HCT116 (cell line): ENCODE measurements around the gene LSS. TPM values are rescaled to one million over a fixed set of nuclear protein-coding genes. Genes with fewer than 3 reads are reported as not detected.

Source experiments
- ATAC-seq: fragments of 200-7000 bp; cut with Tn5 transposase; 2 replicates; pipeline ENCODE4 v1.9.1; 2020; ENCODE audit warnings: mild to moderate bottlenecking, moderate library complexity
- BruUV-seq: library from RNA; stranded (reverse); fragments of 400-500 nt; replicated peaks from 2 replicates; lab custom pipeline; 2021; lab: Mats Ljungman, UMichigan
- CTCF ChIA-PET: fragments of 300-600 bp; sonication (Branson Sonifier 250); formaldehyde crosslinking; loops from one replicate; lab custom pipeline; 2021; ENCODE audit warnings: antibody characterized with exemption; lab: Charles Lee
- POLR2A ChIA-PET: fragments of 300-600, 350-600 bp; sonication (Branson Sonifier 250); formaldehyde crosslinking; loops from one replicate; lab custom pipeline; 2021; ENCODE audit warnings: antibody characterized with exemption; lab: Charles Lee
- RAD21 ChIA-PET, 2 experiments: fragments of 300-600 bp; sonication (Branson Sonifier 250); formaldehyde crosslinking; loops; one replicate each; lab custom pipeline; 2023; ENCODE audit warnings: low total read pairs in 2 of 2; ENCODE audit not compliant: uncharacterized antibody in 2 of 2, unreplicated experiment in 2 of 2, low non-redundant PET in 1 of 2; lab: Charles Lee
- DNase-seq: peaks from one replicate; pipeline ENCODE4 v3.0.0-alpha.2; 2010; ENCODE audit warnings: low read depth, low spot score
- H2AFZ ChIP-seq: fragments of 200-600 bp; shearing (Covaris generic), sonication (generic); 2 replicates; pipeline ENCODE4 v1.6.1; 2017; ENCODE audit warnings: low read depth, mixed run types, mixed read lengths, antibody characterized with exemption, low read length; ENCODE audit not compliant: poor library complexity, severe bottlenecking
- H3K27ac ChIP-seq: 2 replicates; pipeline ENCODE4 v1.5.1; 2012; ENCODE audit warnings: low read depth, low read length
- H3K27me3 ChIP-seq: fragments of 200-600 bp; sonication (generic); 2 replicates; pipeline ENCODE4 v1.6.1; 2016; ENCODE audit warnings: mixed run types, low read length, mixed read lengths; ENCODE audit not compliant: insufficient read depth
- H3K36me3 ChIP-seq, 2 experiments: fragments of 200-500 bp in 1 of 2; fragments of 200-600 bp in 1 of 2; sonication (Bioruptor generic) in 1 of 2; sonication (generic) in 1 of 2; 2 replicates each; pipeline versions ENCODE4 v1.5.1 to v1.6.1; 2014 to 2016; ENCODE audit warnings: low read length in 2 of 2, inconsistent platforms in 1 of 2, mixed read lengths in 1 of 2, mixed run types in 1 of 2; ENCODE audit not compliant: insufficient read depth in 2 of 2, control insufficient read depth in 1 of 2
- H3K4me1 ChIP-seq, 2 experiments: fragments of 200-600 bp in 1 of 2; sonication (generic) in 1 of 2; 2 replicates each; pipeline versions ENCODE4 v1.5.1 to v1.6.1; 2012 to 2017; ENCODE audit warnings: low read length in 2 of 2, inconsistent platforms in 1 of 2, mild to moderate bottlenecking in 1 of 2, mixed read lengths in 1 of 2, mixed run types in 1 of 2, moderate library complexity in 1 of 2; ENCODE audit not compliant: insufficient read depth in 2 of 2, control insufficient read depth in 1 of 2
- H3K4me2 ChIP-seq: fragments of 200-600 bp; sonication (generic); 2 replicates; pipeline ENCODE4 v1.6.1; 2017; ENCODE audit warnings: mixed run types, low read length, mixed read lengths
- H3K4me3 ChIP-seq, 2 experiments: fragments of 200-600 bp in 1 of 2; sonication (generic) in 1 of 2; replicated peaks in 1 of 2; 2 replicates each; pipeline ENCODE4 v1.5.1; 2011 to 2016; ENCODE audit warnings: low read length in 2 of 2, control low read depth in 1 of 2, low read depth in 1 of 2, mild to moderate bottlenecking in 1 of 2, mixed read lengths in 1 of 2, mixed run types in 1 of 2
- H3K79me2 ChIP-seq: fragments of 200-600 bp; sonication (generic); 2 replicates; pipeline ENCODE4 v1.6.1; 2017; ENCODE audit warnings: mild to moderate bottlenecking, mixed run types, low read length, moderate library complexity, mixed read lengths; ENCODE audit not compliant: insufficient read depth
- H3K9ac ChIP-seq: fragments of 200-600 bp; sonication (generic); 2 replicates; pipeline ENCODE4 v1.6.1; 2016; ENCODE audit warnings: low read length, mixed read lengths
- H3K9me2 ChIP-seq: fragments of 200-600 bp; sonication (generic), shearing (Covaris generic); 2 replicates; pipeline ENCODE4 v1.6.1; 2017; ENCODE audit warnings: mixed run types, mild to moderate bottlenecking, moderate library complexity; ENCODE audit not compliant: insufficient read depth
- H3K9me3 ChIP-seq, 2 experiments: fragments of 200-500 bp in 1 of 2; fragments of 200-600 bp in 1 of 2; sonication (Bioruptor generic) in 1 of 2; sonication (generic) in 1 of 2; 2 replicates each; pipeline ENCODE4 v1.6.1; 2014 to 2017; ENCODE audit warnings: low read length in 2 of 2, mixed read lengths in 2 of 2, inconsistent platforms in 1 of 2, low read depth in 1 of 2, mild to moderate bottlenecking in 1 of 2, mixed run types in 1 of 2, moderate library complexity in 1 of 2; ENCODE audit not compliant: control insufficient read depth in 1 of 2, insufficient read depth in 1 of 2
- H4K20me1 ChIP-seq: fragments of 200-600 bp; sonication (generic), shearing (Covaris generic); 2 replicates; pipeline ENCODE4 v1.6.1; 2017; ENCODE audit warnings: mixed run types, mild to moderate bottlenecking, moderate library complexity; ENCODE audit not compliant: insufficient read depth
- CBX3 ChIP-seq: IDR thresholded peaks from 2 replicates; pipeline ENCODE4 v1.6.1; 2012; ENCODE audit warnings: low read depth
- EGR1 ChIP-seq: IDR thresholded peaks from 2 replicates; pipeline ENCODE4 v1.6.1; 2012; ENCODE audit warnings: low read depth
- EZH2phosphoT487 ChIP-seq: fragments of 200-600 bp; IDR thresholded peaks from 2 replicates; pipeline ENCODE4 v1.6.1; 2018; ENCODE audit warnings: antibody characterized with exemption, borderline replicate concordance
- JUND ChIP-seq: IDR thresholded peaks from 2 replicates; pipeline ENCODE4 v1.6.1; 2012
- RAD21 ChIP-seq: IDR thresholded peaks from 2 replicates; pipeline ENCODE4 v1.6.1; 2012; ENCODE audit warnings: low read depth, mild to moderate bottlenecking
- SIN3A ChIP-seq: IDR thresholded peaks from 2 replicates; pipeline ENCODE4 v1.6.1; 2012; ENCODE audit warnings: low read depth
- SP1 ChIP-seq: IDR thresholded peaks from 2 replicates; pipeline ENCODE4 v1.6.1; 2012; ENCODE audit warnings: low read depth
- SRF ChIP-seq: IDR thresholded peaks from 2 replicates; pipeline ENCODE4 v1.6.1; 2012; ENCODE audit warnings: low read depth
- TCF7L2 ChIP-seq: IDR thresholded peaks from 2 replicates; pipeline ENCODE4 v1.7.0; 2011; ENCODE audit warnings: borderline replicate concordance, inconsistent platforms; ENCODE audit not compliant: insufficient read depth, insufficient read length; ENCODE audit errors: extremely low read depth
- YY1 ChIP-seq: IDR thresholded peaks from 2 replicates; pipeline ENCODE4 v1.6.1; 2011; ENCODE audit warnings: low read length, low read depth, moderate library complexity, mild to moderate bottlenecking; ENCODE audit not compliant: insufficient replicate concordance; ENCODE audit errors: extremely low read depth
- ZNF274 ChIP-seq: fragments of 200-500 bp; sonication (Bioruptor generic); IDR thresholded peaks from 2 replicates; pipeline ENCODE4 v1.6.1; 2014; ENCODE audit warnings: mild to moderate bottlenecking, low read depth, low read length, inconsistent platforms
- intact Hi-C: fragments of 100-400 bp; cut with micrococcal nuclease; formaldehyde crosslinking; loops from 2 replicates; pipeline ENCODE4 v1.10.0; 2022
- total RNA-seq: library from RNA; stranded (reverse); gene quantifications from one replicate; pipeline ENCODE4 v1.2.1, GENCODE V29; 2021; ENCODE audit not compliant: unreplicated experiment
- TF ChIP-seq, protein P1 (sequence below): IDR thresholded peaks from 2 replicates; pipeline ENCODE4 v1.6.1; 2012
- TF ChIP-seq, protein P2 (sequence below): IDR thresholded peaks from 2 replicates; pipeline ENCODE4 v1.6.1; 2012; ENCODE audit warnings: low read depth
- TF ChIP-seq, protein P3 (sequence below): IDR thresholded peaks from 2 replicates; pipeline ENCODE4 v1.6.1; 2012
- TF ChIP-seq, protein P4 (sequence below), 3 experiments: fragments of 200-600 bp in 1 of 3; sonication (generic) in 1 of 3; IDR thresholded peaks in 2 of 3; conservative IDR thresholded peaks in 1 of 3; 2 replicates each; pipeline ENCODE4 v1.5.1; 2012 to 2017; ENCODE audit warnings: low read depth in 2 of 3, low read length in 2 of 3, antibody characterized with exemption in 1 of 3, borderline replicate concordance in 1 of 3, control low read depth in 1 of 3, mild to moderate bottlenecking in 1 of 3, mixed read lengths in 1 of 3, mixed run types in 1 of 3, moderate library complexity in 1 of 3; ENCODE audit not compliant: insufficient read depth in 1 of 3

LSS gene
- total RNA-seq, 1 experiment from 2014 or later, result 44.7 TPM

DNA sequence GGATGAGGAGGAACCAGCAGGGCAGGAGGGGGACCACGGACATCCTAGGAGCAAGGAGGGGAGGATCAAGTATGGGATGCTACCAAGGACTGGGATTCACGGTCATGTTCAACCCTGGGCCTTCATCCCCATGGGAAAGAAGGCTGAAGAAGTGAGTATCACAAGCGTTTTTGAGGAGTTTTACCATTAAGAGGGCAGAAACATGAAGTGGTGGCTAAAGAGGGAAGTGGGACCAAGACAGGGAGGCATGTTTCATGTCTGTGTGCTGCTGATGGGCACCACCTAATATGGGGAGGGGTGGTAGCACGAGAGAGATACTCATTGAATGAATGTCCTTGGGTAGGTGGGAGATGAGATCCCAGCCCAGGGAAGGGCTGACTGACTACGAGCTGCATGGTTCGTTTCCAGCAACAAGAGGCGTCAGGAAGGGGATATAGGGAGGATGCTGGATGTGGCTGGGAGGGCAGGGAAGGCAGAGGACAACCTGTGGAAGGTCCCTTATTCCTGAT lies 11.3 kb upstream of the LSS start (continued):
- TF ChIP-seq, protein P1, sequence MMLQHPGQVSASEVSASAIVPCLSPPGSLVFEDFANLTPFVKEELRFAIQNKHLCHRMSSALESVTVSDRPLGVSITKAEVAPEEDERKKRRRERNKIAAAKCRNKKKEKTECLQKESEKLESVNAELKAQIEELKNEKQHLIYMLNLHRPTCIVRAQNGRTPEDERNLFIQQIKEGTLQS, result no peak
- TF ChIP-seq, protein P2, sequence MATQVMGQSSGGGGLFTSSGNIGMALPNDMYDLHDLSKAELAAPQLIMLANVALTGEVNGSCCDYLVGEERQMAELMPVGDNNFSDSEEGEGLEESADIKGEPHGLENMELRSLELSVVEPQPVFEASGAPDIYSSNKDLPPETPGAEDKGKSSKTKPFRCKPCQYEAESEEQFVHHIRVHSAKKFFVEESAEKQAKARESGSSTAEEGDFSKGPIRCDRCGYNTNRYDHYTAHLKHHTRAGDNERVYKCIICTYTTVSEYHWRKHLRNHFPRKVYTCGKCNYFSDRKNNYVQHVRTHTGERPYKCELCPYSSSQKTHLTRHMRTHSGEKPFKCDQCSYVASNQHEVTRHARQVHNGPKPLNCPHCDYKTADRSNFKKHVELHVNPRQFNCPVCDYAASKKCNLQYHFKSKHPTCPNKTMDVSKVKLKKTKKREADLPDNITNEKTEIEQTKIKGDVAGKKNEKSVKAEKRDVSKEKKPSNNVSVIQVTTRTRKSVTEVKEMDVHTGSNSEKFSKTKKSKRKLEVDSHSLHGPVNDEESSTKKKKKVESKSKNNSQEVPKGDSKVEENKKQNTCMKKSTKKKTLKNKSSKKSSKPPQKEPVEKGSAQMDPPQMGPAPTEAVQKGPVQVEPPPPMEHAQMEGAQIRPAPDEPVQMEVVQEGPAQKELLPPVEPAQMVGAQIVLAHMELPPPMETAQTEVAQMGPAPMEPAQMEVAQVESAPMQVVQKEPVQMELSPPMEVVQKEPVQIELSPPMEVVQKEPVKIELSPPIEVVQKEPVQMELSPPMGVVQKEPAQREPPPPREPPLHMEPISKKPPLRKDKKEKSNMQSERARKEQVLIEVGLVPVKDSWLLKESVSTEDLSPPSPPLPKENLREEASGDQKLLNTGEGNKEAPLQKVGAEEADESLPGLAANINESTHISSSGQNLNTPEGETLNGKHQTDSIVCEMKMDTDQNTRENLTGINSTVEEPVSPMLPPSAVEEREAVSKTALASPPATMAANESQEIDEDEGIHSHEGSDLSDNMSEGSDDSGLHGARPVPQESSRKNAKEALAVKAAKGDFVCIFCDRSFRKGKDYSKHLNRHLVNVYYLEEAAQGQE, result no peak
- TF ChIP-seq, all 23 proteins: peak for 0

DNA sequence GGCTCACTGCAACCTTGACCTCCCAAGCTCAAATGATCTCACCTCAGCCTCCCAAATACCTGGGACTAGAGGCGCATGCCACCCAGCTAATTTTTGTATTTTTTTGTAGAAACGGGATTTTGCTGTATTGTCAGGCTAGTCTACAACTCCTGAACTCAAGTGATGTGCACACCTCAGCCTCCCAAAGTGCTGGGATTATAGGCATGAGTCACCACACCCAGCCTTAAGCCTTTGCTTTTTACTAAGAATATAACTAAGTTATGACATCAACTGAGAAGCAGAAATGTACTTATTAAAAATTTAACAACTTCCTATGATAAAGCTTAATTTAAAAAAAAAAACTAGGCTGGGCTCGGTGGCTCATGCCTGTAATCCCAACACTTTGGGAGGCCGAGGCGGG lies 8.9 kb upstream of the LSS start:
- ATAC-seq, result no peak
- TF ChIP-seq YY1 (no peak), TCF7L2 (no peak), CBX3 (no peak), JUND (no peak), SRF (no peak), ZNF274 (no peak), SP1 (no peak), EGR1 (no peak), SIN3A (no peak), RAD21 (no peak), EZH2phosphoT487 (no peak)
- TF ChIP-seq, protein P2, result no peak
- TF ChIP-seq, protein P3, sequence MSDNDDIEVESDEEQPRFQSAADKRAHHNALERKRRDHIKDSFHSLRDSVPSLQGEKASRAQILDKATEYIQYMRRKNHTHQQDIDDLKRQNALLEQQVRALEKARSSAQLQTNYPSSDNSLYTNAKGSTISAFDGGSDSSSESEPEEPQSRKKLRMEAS, result no peak
- TF ChIP-seq, protein P4, sequence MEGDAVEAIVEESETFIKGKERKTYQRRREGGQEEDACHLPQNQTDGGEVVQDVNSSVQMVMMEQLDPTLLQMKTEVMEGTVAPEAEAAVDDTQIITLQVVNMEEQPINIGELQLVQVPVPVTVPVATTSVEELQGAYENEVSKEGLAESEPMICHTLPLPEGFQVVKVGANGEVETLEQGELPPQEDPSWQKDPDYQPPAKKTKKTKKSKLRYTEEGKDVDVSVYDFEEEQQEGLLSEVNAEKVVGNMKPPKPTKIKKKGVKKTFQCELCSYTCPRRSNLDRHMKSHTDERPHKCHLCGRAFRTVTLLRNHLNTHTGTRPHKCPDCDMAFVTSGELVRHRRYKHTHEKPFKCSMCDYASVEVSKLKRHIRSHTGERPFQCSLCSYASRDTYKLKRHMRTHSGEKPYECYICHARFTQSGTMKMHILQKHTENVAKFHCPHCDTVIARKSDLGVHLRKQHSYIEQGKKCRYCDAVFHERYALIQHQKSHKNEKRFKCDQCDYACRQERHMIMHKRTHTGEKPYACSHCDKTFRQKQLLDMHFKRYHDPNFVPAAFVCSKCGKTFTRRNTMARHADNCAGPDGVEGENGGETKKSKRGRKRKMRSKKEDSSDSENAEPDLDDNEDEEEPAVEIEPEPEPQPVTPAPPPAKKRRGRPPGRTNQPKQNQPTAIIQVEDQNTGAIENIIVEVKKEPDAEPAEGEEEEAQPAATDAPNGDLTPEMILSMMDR (IDR thresholded peaks at IDR 0.05 in 2 of 3, conservative IDR thresholded peaks at IDR 0.05 in 1 of 3; ENCODE audit: borderline replicate concordance in 1 of 3, insufficient read depth in 1 of 3, low read depth in 2 of 3, low read length in 2 of 3), result no peak
- TF ChIP-seq, protein P1, result no peak

More for the DNA sequence above, 8.9 kb upstream of the LSS start:
- no peaks in the 10 kb centered on the region for H3K9me3 ChIP-seq
- intact Hi-C loops, result no loop called here
- no peaks in the 10 kb centered on the region; the same call in 1 of the 2 replicates for H4K20me1 ChIP-seq
- no peak overlapping the region for H3K27ac ChIP-seq
- no peak for DNase-seq
- no peak overlapping the region for H3K4me3 ChIP-seq
- BruUV-seq, result no TSS peak
- no peaks in the 10 kb centered on the region for H3K9me2 ChIP-seq
- H3K36me3 ChIP-seq, result peaks cover 56 to 65% of the 10 kb centered on the region in 2 experiments
- H2AFZ ChIP-seq, result no peak overlapping the region
- no peaks in the 10 kb centered on the region for H3K4me1 ChIP-seq
- H3K9ac ChIP-seq, result no peak overlapping the region
- CTCF ChIA-PET, result no interaction called here
- RAD21 ChIA-PET, result no interaction called here
- H3K27me3 ChIP-seq, result no peaks in the 10 kb centered on the region
- POLR2A ChIA-PET, result no interaction called here
- no peak overlapping the region for H3K4me2 ChIP-seq
- no peaks in the 10 kb centered on the region for H3K79me2 ChIP-seq
